Stimulated activated CD4-positive, alpha-beta T cell treated with anti-CD3 and anti-CD28 coated beads, Interleukin-12 subunit alpha, Interleukin-12 subunit beta, amount 100 ng/mL, for 48 hours (primary cell): ENCODE data around the gene AKT1S1.

ENCODE experiments used
- DNase-seq, 3 donors: peaks; one replicate each; pipeline ENCODE4 v3.0.0-alpha.2; 2020; ENCODE audit warnings: low read depth in 2 of 3, low spot score in 1 of 3

Gene AKT1S1

GRCh38 chr19:49883094-49883493 lies 5.9 kb upstream of the AKT1S1 start:
- DNase-seq: no peak

GRCh38 chr19:49882643-49883042 lies 5.5 kb upstream of the AKT1S1 start:
- no peak for DNase-seq

GRCh38 chr19:49881672-49882394 lies 4.7 kb upstream of the AKT1S1 start:
- no peak for DNase-seq

- DNase-seq: no peak
Measured at GRCh38 chr19:49881186-49881585, 4.0 kb upstream of the AKT1S1 start.

- DNase-seq: no peak
Measured at GRCh38 chr19:49880162-49880869, 3.2 kb upstream of the AKT1S1 start.

- no peak for DNase-seq
Measured at GRCh38 chr19:49879243-49879963, 2.2 kb upstream of the AKT1S1 start.

GRCh38 chr19:49878744-49879070 lies 1.6 kb upstream of the AKT1S1 start:
- no peak for DNase-seq

- peak; percentile 98 to 99 (median 98) for DNase-seq
Measured at GRCh38 chr19:49877879-49878743, 956 bp upstream of the AKT1S1 start.

- DNase-seq: peak; percentile 95 to 97 (median 97)
Measured at GRCh38 chr19:49876422-49877019, 634 bp downstream of the AKT1S1 start.

GRCh38 chr19:49875857-49876421 lies 1.2 kb downstream of the AKT1S1 start:
- peak in 1 of 3 donors; percentile 32 for DNase-seq

- no peak for DNase-seq
Measured at GRCh38 chr19:49875177-49875576, 2.0 kb downstream of the AKT1S1 start.

GRCh38 chr19:49874503-49875157 lies 2.5 kb downstream of the AKT1S1 start:
- DNase-seq: no peak

- no peak for DNase-seq
Measured at GRCh38 chr19:49873834-49874233, 3.3 kb downstream of the AKT1S1 start.

- no peak for DNase-seq
Measured at GRCh38 chr19:49873129-49873521, 4.0 kb downstream of the AKT1S1 start.

GRCh38 chr19:49872245-49873128 lies 4.7 kb downstream of the AKT1S1 start:
- DNase-seq: no peak

GRCh38 chr19:49871349-49871985 lies 5.7 kb downstream of the AKT1S1 start:
- DNase-seq: no peak

GRCh38 chr19:49870309-49870901 lies 6.8 kb downstream of the AKT1S1 start:
- no peak for DNase-seq
